ENCODE data around the gene MAP3K20. TPM values are rescaled to one million over a fixed set of nuclear protein-coding genes. Genes with fewer than 3 reads are reported as not detected.

The MAP3K20 gene
- 17.0 and 24.1 TPM in 2 replicates for total RNA-seq

GRCh38 chr2:173075781-173076580 is at the start of gene MAP3K20:
Gene MAP3K20 (plus strand): TSS chr2:173075846. CDS start chr2:173091032, 15,186 bp downstream.

Measured in vein endothelial cell (primary cell).